PC-3 (cell line): ENCODE measurements around the gene EFR3B. TPM values are rescaled to one million over a fixed set of nuclear protein-coding genes. Genes with fewer than 3 reads are reported as not detected.
"Not testable (repeated sequence)": the region's sequence is repeated elsewhere in the genome, so short reads cannot be mapped to it uniquely, and the experiment has no call there.

Experiments
- ATAC-seq: fragments of 200-7000 bp; cut with Tn5 transposase; 2 replicates; pipeline ENCODE4 v1.9.1; 2020; ENCODE audit warnings: mild to moderate bottlenecking, moderate library complexity
- BruUV-seq: library from RNA; stranded (reverse); fragments of 400-500 nt; replicated peaks from 2 replicates; lab custom pipeline; 2021; lab: Mats Ljungman, UMichigan
- CTCF ChIA-PET: fragments of 300-600 bp; sonication (Branson Sonifier 250); formaldehyde crosslinking; loops from one replicate; lab custom pipeline; 2022; ENCODE audit warnings: antibody characterized with exemption; lab: Charles Lee
- POLR2A ChIA-PET: fragments of 300-600 bp; sonication (Branson Sonifier 250); formaldehyde crosslinking; loops from one replicate; lab custom pipeline; 2022; ENCODE audit warnings: antibody characterized with exemption; ENCODE audit not compliant: unreplicated experiment; lab: Charles Lee
- DNase-seq: peaks from one replicate; pipeline ENCODE4 v3.0.0-alpha.2; 2015
- H2AFZ ChIP-seq: fragments of 300-600 bp; sonication (generic); 2 replicates; pipeline ENCODE4 v1.6.0; 2016; ENCODE audit warnings: antibody characterized with exemption, low read length
- H3F3A ChIP-seq: fragments of 300-600 bp; sonication (generic); one replicate; pipeline ENCODE4 v1.6.0; 2017; ENCODE audit warnings: antibody characterized with exemption, low read length, control low read depth, mild to moderate bottlenecking; ENCODE audit not compliant: unreplicated experiment
- H3K27ac ChIP-seq: fragments of 300-600 bp; sonication (generic); 2 replicates; pipeline ENCODE4 v1.5.1; 2016; ENCODE audit warnings: mild to moderate bottlenecking, low read length
- H3K27me3 ChIP-seq: fragments of 300-600 bp; sonication (generic); 2 replicates; pipeline ENCODE4 v1.6.1; 2016; ENCODE audit warnings: low read length, mixed read lengths
- H3K36me3 ChIP-seq: fragments of 300-600 bp; sonication (generic); 2 replicates; pipeline ENCODE4 v1.6.1; 2016; ENCODE audit warnings: low read depth, mixed run types, low read length, mixed read lengths
- H3K4me1 ChIP-seq: fragments of 300-600 bp; sonication (generic); 2 replicates; pipeline ENCODE4 v1.5.1; 2016; ENCODE audit warnings: low read length; ENCODE audit not compliant: insufficient read depth
- H3K4me2 ChIP-seq: fragments of 300-600 bp; sonication (generic); 2 replicates; pipeline ENCODE4 v1.6.0; 2016; ENCODE audit warnings: low read length
- H3K4me3 ChIP-seq: fragments of 300-600 bp; sonication (generic); 2 replicates; pipeline ENCODE4 v1.5.1; 2016; ENCODE audit warnings: mild to moderate bottlenecking, low read length, mixed read lengths
- H3K79me2 ChIP-seq: fragments of 300-600 bp; sonication (generic); 2 replicates; pipeline ENCODE4 v1.6.1; 2017; ENCODE audit warnings: low read length, mixed read lengths
- H3K9ac ChIP-seq: fragments of 300-600 bp; sonication (generic); 2 replicates; pipeline ENCODE4 v1.6.0; 2016; ENCODE audit warnings: mild to moderate bottlenecking, low read length
- H3K9me2 ChIP-seq: fragments of 300-600 bp; sonication (generic); replicated peaks from 2 replicates; pipeline ENCODE4 v1.6.1; 2016; ENCODE audit warnings: mixed run types, low read length, mixed read lengths
- H3K9me3 ChIP-seq: fragments of 300-600 bp; sonication (generic); 2 replicates; pipeline ENCODE4 v1.6.1; 2016; ENCODE audit warnings: low read length, mixed read lengths
- H4K20me1 ChIP-seq: fragments of 300-600 bp; sonication (generic); 2 replicates; pipeline ENCODE4 v1.6.1; 2016; ENCODE audit warnings: low read length, mixed read lengths
- CTCF ChIP-seq: fragments of 300-600 bp; sonication (generic); conservative IDR thresholded peaks from 2 replicates; pipeline ENCODE4 v1.5.1; 2017; ENCODE audit warnings: antibody characterized with exemption, low read depth, mild to moderate bottlenecking, low read length
- EZH2 ChIP-seq: fragments of 300-600 bp; sonication (generic); IDR thresholded peaks from one replicate; pipeline ENCODE4 v1.6.1; 2017; ENCODE audit warnings: antibody characterized with exemption, mild to moderate bottlenecking, low read length; ENCODE audit not compliant: unreplicated experiment
- EZH2phosphoT487 ChIP-seq: fragments of 300-600 bp; sonication (generic); IDR thresholded peaks from 2 replicates; pipeline ENCODE4 v1.6.1; 2018; ENCODE audit warnings: mild to moderate bottlenecking, antibody characterized with exemption, low read length, borderline replicate concordance
- intact Hi-C: fragments of 100-400 bp; cut with micrococcal nuclease; formaldehyde crosslinking; loops from 2 replicates; pipeline ENCODE4 v1.9.0; 2023
- total RNA-seq: library from RNA; depleted of rRNA; stranded (reverse); fragments of >200 nt; gene quantifications from 2 replicates; pipeline ENCODE4 v1.2.3, GENCODE V29; 2014

The EFR3B gene
- total RNA-seq, 1 experiment from 2014 or later, result 4.6 TPM

- ChIA-PET POLR2A (no interaction called here), CTCF (no interaction called here)
- Histone ChIP-seq H4K20me1 (no peaks in the 10 kb centered on the region), H3K9ac (no peak overlapping the region), H2AFZ (no peak overlapping the region), H3K27ac (no peak overlapping the region), H3K27me3 (no peaks in the 10 kb centered on the region), H3K79me2 (no peaks in the 10 kb centered on the region), H3K36me3 (no peaks in the 10 kb centered on the region), H3K9me2 (no peaks in the 10 kb centered on the region), H3K4me3 (no peak overlapping the region), H3F3A (no peaks in the 10 kb centered on the region), H3K4me1 (peaks cover 2% of the 10 kb centered on the region; the same call in 1 of the 2 replicates), H3K4me2 (no peak overlapping the region), H3K9me3 (no peaks in the 10 kb centered on the region)
- no TSS peak for BruUV-seq
- DNase-seq (no peak), ATAC-seq (no peak)
- intact Hi-C loops, result no loop called here
- TF ChIP-seq CTCF, result no peak
- no peak for TF ChIP-seq EZH2
- no peak for TF ChIP-seq EZH2phosphoT487
These were observed 83.3 kb downstream of the EFR3B start for GRCh38 chr2:25125189-25125588.

GRCh38 chr2:25125976-25126375 is 84.1 kb downstream of the EFR3B start:
- ATAC-seq (no peak), DNase-seq (no peak)
- Histone ChIP-seq H3K27ac (no peak overlapping the region), H2AFZ (no peak overlapping the region), H3K9me3 (no peaks in the 10 kb centered on the region), H3K9ac (no peak overlapping the region), H3K79me2 (no peaks in the 10 kb centered on the region), H3K4me2 (no peak overlapping the region), H3K4me3 (no peak overlapping the region), H3K27me3 (no peaks in the 10 kb centered on the region), H3K9me2 (no peaks in the 10 kb centered on the region), H4K20me1 (no peaks in the 10 kb centered on the region), H3F3A (no peaks in the 10 kb centered on the region), H3K4me1 (peaks cover 2% of the 10 kb centered on the region; the same call in 1 of the 2 replicates), H3K36me3 (no peaks in the 10 kb centered on the region)
- POLR2A ChIA-PET, result no interaction called here
- no TSS peak for BruUV-seq
- TF ChIP-seq EZH2phosphoT487, result no peak
- no peak for TF ChIP-seq CTCF
- TF ChIP-seq EZH2, result no peak
- CTCF ChIA-PET, result interaction anchor here (0.7 kb wide), 1 partner anchor 151 kb away, joined by 4 read pairs; no protein-coding TSS in a partner anchor
- intact Hi-C loops, result no loop called here

- CTCF ChIA-PET, H3K27ac ChIP-seq, H2AFZ ChIP-seq, H3K9me3 ChIP-seq, H3K9me2 ChIP-seq, intact Hi-C loops, H3K36me3 ChIP-seq, H3K79me2 ChIP-seq, ATAC-seq, H3K27me3 ChIP-seq, H3K4me3 ChIP-seq, H3K9ac ChIP-seq, H4K20me1 ChIP-seq, POLR2A ChIA-PET, BruUV-seq, H3F3A ChIP-seq, H3K4me2 ChIP-seq, DNase-seq, H3K4me1 ChIP-seq: not testable (repeated sequence)
These were observed 85.2 kb downstream of the EFR3B start for GRCh38 chr2:25127071-25127470.
